HG03280 (cell line): ENCODE results near the gene UPK3A.

Experiments
- ATAC-seq: cut with Tn5 transposase; IDR thresholded peaks from one replicate; pipeline ENCODE4 v1.9.1; 2021; ENCODE audit warnings: mild to moderate bottlenecking, moderate library complexity; ENCODE audit not compliant: unreplicated experiment

UPK3A gene

DNA sequence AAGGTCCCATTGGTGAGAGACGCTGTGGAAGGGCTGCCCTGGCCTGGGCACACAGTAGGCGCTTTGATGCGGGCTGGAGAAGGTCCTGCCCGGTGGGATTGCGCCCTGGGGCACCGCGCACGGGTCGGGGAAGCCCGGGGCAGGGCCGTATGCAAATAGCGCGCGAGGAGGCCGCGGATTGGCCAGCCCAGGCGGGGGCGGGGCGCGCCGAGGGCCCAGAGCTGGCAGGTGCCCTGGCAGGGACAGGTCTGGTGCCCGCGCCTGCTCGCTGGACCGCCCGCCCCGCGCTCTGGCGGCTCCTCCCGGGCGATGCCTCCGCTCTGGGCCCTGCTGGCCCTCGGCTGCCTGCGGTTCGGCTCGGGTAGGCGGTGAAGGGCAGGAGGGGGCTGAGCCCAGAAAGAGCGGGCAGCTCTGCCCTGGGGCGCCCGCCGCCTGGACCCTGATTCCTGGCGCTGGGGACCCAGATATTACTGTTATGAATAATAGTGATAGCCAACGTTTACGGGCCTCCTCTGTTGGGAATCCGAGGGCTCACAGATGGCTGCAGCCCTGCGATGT lies at the start of gene UPK3A:
UPK3A (plus strand) TSS at position 245 of the 558 bp plus-strand sequence; CDS start at position 310, 65 bp downstream.
- ATAC-seq, result peak; percentile 64

DNA sequence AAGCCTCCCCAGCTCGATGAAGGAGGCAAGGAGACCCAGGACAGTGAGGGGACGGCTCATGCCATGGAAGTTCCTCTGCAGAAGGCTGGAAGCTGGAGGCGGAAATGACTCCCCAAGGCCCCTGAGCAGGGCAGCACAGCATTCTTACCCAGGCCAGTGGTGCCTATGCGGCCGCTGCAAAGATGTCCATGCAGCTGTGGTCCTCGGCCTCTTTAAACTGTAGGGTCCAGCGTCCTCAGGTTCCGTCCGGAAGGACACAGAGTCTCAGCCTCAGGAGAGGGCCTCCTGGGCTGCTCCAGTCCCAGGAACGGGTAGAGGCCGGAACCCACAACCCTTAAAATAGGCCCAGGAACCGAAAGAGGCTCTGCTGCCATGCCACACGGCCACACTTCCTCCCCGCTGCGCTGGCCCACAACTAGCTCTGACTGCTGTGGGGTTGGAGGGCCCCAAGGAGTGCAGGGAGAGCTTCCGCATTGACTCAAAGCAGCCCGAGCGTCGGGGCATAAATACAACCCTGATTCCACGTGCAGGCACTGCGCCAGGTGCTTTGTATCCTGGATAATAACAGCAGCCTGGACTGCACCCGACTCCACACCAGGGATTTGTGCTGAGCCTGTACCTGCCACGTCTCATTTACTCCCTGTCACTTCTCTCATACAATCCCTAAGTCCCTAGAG lies 49.5 kb upstream of the UPK3A start:
- peak; percentile 77 for ATAC-seq

DNA sequence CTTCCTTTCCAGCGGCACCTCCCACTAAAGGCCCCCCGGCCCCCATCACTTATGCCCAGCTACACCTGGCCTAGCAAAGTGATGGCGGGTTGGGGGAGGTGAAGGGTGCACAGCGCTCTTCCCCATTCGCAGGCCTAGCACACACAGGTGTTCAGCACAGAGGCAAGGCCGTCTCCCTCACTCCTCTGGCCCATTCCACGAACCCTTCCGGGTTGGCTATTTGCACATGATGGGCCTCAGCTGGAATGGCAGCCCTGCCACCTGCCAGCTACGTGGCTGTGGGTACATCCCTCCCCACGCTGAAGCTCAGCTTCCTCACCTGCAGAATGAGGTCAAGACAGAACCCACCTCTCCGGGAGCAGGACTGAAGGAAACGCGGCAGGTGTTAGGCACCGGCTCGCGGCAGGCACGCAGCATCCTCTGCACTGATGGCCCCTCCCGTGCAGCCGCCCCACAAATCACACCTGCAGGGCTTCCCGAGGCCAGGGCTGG lies 48.9 kb upstream of the UPK3A start:
- ATAC-seq, result peak; percentile 9

DNA sequence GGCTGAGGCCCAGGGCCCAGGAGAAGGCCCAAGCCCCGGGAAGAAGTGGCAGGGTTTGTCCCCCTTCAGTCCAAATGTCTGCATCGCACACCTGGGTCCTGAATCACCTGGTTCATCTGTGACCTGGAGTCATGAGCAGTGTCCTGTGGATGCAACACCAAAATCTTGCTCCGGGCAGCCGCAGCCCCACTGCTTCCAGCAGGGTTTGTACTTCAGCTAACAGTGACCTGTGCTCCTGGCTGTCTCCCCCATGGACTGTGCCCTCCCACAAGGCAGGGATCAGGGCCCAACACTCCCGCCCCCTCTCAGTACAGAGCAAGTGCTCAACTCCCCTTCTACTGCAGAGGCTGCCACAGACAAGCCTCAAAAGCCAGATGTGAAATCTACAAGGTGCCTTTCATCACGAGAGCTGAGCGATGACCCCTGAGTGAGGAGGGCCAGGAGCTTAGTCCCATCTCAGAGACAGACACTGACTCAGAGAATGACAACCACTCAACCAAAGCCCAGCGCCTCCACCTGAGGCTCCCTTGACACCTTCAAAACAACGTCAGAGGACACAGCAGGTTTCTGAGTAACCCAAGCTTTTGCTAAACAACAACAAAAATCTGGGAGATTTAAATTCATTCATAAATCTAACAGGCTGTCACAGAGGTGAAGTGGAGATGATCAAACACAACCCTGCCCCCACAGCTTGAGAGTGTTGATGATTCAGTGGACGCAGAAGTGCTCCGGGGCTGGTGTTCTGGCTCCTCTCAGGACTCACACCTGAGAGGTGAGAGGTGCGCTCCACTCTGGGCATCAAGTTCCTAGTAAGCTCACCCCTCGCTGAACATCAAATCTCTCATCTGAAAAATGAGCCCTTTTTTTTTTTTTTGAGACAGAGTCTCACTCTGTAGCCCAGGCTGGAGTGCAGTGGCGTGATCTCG lies 47.4 kb upstream of the UPK3A start:
- no peak for ATAC-seq

DNA sequence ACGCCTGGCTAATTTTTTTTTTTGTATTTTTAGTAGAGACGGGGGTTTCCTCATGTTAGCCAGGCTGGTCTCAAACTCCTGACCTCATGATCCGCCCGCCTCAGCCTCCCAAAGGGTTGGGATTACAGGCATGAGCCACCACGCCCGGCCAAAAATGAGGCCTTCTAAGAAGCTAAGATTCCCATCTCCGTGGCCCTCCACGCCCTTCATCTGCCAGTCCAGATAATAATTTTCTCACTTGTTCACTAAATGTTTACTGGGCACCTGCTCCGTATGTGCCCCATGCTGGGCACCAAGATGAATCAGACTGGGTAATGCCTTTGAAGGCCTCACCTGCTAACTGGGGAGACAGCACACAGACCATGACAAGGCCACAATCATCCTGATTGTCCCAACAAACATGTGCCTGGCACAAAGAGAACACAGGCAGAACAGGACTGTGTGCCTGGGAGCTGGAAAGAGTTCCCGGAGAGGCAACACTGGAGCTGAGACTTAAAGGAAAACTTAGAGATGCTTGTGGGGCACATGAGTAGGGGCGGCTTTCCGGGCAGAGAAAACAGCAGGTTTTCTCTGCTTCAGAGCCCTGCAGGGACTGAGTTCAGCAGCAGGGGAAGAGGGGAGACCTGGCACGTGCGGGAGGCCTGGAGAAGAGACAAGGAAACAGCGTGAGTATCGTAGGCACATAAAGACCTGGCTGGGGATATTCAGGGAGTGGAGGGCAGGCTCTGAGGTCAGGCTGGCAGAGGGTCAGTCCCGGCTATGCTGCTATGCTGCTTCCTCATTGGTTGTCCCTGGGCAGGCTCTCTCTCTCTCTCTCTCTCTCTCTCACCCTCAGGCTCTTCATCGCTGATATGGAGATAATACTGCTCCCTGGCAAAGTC lies 46.4 kb upstream of the UPK3A start:
- no peak for ATAC-seq

DNA sequence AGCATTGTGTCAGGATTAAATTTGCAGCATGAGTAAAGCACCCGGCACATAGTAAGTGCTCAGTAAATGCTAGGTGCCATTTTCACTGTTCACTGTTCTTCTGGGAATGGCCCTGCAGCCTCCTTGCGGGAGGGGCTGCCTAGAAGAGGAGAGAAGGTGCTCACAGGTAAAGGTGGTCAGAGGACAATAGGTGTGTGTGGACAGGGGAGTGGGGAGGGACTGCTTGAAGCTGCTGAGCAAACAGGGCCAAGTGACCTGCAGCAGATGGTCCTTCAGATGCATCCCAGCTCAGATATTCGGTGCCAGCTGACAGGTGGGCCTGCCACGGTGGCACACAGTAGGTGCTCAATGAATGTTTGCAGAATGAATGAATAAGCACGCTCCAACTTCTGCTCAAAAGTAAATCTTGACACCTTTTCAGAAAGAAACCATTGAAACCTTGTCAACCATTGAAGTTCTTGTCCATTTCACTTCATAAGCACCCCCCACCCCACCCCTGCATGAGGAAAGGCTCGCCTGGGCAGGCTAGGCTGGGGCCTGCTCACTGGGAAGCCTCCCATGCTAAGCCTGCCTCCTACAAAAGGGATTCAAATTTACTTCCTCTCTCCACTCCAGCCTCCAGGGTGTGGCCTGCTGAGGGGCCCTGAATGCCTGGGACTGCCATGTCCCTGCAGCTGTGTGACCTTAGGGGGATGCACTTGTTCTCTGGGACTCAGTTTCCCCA lies 45.6 kb upstream of the UPK3A start:
- no peak for ATAC-seq

DNA sequence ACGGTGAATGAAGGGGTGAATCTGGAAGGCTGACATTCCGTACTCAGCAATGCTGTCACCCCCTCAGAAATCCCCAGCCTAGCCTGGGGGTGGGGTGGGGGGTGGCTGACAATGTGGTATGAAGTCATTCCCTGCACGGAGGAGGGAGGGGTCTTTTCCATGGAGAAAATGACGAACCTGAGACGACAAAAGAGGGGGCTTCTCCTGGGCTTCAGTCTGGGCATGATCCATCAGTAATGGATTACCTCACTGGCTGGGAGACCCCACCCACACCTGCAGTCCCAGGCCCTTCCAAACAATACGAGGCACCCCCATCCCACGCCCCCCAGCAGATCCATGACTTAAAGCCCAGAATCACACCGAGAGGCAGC lies 45.1 kb upstream of the UPK3A start:
- ATAC-seq, result no peak

DNA sequence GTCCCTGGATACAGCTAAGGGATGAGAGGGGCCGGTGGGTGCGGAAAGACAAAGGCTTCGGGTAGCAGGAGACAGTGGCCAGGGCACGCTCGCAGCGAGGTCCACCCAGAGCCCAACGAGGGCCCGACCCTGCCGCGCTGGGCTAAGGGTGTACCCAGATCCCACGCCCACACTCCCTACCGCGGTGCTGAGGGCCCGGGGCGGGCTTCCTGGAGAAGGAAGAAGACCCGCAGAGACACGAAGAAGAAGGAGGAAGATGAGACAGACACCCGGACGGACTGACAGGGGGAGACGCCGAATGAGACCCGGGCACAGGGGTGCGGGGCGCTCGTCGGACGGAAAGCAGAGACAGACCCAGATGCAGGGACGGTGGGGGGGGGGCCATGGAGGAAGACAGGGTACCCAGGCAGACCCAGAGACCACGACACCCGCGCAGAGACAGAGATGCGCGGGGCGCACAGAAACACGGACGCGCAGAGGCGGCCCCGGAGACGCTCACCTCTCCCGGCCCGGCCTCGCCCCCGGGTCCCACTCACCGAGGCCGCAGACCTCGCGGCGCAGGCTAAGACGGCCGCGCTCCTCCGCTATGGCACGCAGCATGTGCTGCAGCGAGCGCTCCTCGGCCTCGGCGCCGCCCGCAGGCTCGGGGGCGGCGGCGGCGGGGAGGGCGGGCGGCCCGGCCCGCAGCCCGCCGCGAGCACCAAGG lies 44.5 kb upstream of the UPK3A start:
- ATAC-seq, result no peak

DNA sequence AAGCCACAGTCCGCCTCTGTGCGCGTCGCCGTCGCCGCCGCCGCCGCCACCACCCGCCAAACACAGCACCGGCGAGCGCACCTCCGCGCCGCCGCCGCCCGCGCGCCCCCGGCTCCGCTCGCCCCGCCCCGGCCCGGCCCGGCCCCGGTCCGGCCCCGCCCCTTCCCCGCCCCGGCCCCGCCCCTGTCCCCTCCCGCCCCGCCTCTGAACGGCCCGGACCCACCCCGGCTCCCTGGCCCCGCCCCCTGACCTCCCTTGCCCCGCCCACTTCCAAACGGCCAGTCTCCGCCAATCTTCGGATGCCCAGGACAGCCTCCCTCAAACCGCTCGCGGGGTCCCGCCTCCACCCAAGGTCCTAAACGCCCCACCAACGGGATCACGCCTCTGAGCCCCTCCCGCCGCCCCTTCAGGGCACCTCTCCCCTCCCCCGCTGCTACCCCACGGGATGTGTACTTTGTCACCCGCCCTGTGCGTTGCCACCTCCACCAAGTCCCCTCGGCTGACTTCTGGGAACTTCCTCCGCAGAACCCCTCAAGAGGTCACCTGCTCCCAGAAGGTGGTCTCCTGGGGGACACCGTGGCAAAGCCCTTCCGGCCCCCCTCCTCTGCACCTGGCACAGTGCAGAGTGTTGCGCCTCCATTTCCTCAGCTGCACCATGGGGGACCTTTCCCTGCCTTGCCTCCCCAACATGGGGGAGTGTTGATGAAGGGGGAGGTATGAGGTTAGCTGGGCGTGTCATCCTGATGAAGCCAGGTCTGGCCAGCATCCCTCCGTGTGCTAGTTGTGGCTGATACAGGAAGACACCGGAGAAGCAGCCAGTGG lies 43.7 kb upstream of the UPK3A start, which contains the start of gene KIAA0930:
KIAA0930 (minus strand) TSS at position 85 of the 822 bp plus-strand sequence. CDS start 191 bp downstream, outside the sequence.
- peak; percentile 62 for ATAC-seq

DNA sequence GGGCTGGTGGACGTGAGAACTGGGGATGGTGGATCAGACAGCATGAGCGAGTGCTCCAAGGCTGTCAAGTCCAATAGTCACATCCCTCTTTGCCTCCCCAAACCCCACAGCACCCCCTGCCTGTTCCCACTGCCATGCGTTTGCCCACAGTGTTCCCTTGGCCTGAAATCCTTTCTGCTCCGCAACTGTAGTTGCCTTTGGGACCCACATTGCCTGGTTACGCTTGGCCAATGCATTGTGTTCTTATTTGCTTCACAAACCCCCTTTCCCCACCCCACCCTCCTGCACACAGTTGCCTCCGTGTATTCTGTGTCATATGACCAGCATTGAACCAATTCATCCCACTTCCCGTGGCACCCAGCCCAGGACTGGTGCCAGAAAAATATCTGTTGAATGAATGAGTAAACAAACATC lies 42.0 kb upstream of the UPK3A start:
- ATAC-seq, result no peak

DNA sequence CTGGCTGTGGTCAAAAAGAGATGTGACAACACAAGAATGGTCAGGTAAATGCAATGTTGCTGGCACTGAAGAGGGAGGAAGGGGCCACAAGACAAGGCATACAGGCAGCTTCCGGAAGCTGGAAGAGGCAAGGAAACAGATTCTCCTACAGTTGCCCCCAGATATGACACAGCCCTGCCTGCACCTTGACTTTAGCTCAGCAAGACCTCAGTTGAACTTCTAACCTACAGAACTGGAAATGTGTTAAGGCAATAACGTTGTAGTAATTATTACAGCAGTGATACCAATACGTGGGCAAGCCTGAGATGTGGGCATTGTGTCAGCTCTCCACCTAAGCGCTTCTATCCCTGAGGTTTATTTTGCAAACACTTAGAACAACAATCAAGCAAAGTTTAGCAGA lies 39.8 kb upstream of the UPK3A start:
- no peak for ATAC-seq

DNA sequence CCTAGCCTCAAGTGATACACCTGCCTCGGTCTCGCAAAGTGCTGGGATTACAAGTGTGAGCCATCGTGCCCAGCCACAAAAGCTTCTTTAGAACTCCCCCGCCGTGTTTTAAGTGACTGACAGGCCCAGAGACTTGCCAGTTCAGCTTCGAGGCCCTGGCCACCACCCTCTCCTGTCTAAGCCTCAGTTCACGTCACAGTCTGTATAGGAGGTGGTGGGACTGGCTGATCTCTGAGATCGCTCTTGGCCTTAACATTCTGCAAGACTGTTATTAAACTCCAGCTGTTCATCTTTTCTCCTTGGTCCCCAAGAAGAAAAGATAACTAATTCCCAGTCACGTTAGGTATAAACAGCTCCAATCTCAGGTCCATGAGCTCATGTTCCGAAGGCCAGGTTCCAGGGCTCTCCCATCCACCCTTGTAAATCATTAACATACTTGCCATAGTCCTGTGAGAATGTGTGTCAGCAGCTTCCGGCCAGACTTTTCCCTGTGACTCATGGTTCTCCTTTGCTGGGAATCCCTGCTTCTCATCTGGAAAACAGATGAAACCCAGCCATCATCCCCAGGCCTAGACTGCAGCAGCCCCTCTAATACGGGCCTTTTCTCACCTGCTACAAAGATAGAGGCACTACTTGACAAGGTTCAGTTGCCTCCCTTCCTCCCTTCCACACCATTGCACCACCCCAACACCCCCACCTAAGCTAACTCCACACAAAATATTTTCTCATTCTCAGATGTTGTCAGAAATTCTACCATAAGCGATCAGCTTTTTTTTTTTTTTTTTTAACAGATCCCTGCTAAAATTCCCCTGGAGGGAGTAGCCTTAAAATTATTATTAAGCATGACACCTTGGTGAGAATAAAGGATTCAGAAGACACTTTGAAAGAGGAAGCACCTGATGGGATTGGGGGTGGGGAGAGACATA lies 38.4 kb upstream of the UPK3A start:
- no peak for ATAC-seq

DNA sequence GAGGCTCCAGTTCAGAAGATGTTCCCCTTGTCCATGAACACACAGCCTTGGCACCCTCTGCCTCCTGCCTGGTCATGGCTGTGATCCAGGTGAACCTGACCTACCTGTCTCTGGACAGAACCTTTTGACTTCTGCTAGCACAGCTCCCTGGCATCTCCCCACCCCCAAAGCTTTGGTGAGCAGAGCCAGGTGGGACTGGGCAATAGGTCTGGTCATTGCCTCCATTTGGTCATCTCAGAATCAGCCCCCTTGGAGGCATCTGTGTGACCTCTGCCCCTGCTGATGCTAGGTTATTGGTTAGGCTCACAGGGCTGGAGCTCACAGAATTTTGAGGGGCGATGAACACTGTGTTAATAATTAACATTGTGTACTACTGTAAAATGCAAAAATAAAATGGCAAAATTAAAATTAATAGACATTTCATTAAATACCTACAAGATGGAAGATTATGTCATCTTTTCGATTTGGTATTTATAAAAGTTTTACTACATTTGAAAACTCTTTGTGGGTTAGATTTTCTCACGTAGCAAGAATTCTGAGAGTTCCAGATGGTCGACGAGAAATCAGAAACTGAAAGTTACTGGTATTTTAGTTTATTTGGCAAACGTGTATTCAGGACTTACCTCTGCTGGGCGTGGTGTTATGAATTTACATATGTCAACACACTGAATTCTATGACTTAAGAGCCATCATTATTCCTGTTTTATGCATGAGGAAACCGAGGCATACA lies 35.8 kb upstream of the UPK3A start:
- ATAC-seq, result peak; percentile 67

DNA sequence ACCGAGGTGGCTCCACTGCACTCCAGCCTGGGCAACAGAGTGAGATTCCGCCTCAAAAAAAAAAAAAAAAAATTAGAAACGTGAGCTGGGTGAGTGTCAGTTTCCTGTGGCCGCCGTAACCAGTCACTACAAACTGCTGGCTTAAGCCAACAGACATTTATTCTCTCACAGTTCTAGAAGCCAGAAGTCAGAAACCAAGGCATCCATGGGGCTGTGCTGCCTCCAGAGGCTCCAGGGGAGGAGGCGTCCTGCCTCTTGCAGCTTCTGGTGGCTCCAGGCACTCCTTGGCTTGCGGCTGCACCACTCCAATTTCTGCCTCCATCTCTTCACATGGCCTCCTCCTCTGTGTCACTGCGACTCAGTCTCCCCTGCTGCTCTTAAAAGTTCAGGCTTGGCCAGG lies 32.9 kb upstream of the UPK3A start:
- ATAC-seq, result no peak

DNA sequence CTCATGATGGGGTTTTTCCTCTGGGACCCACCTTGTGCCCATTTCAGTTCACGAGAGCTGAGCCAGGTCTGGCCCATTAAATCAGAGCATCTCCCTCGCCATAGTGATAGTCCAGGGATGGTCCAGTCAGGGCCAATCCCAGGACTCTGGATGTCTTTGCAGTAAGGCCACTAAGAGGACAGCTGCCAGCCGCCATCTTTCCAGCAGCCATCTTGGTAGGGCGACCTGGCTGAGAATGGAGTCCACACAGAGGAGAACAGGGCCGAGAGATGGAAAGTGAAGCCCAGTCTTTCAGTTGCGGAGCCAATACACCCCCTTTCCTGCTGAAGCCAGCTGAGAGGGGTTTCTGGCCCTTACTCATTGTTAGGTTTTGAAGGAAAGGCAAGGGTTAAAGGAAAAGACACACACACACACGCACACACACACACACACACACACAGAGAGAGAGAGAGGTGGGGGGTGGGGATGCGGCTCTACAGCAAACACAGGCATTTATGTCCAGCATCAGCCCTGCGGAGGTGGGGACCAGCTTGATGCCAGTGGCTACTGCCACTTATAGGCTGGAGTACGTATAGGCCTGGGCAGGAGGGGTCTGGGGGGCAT lies 31.6 kb upstream of the UPK3A start:
- ATAC-seq, result no peak

DNA sequence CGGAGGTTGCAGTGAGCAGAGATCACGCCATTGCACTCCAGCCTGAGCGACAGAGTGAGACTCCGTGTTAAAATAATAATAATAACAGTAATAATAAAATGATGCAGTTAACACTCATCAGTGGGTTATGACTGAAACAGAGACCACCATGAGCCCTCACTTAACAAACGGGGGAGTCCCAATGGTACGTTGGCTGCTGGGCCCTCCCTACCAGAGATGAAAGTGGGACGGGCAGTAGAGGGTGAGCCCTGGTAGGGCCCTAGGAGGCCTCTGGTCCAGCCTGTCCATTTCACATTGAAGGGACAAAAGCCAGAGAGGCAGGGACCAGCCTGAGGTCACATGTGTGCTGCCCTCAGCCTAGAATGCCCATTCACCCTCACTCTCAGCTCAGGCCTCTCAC lies 30.4 kb upstream of the UPK3A start:
- ATAC-seq, result no peak
